ENCODE measurements around the gene DNAH5. TPM values are rescaled to one million over a fixed set of nuclear protein-coding genes. Genes with fewer than 3 reads are reported as not detected.

DNAH5 gene
- total RNA-seq, 2 experiments from 2014 or later = not detected

GRCh38 chr5:13773649-13774048, 170.8 kb downstream of the DNAH5 start:
- ChIA-PET CTCF (no interaction called here), POLR2A (no interaction called here)
- no peak overlapping the region for H3K27ac Mint-ChIP-seq
- Histone ChIP-seq H3K27ac (ENCODE audit: low read depth in 1 of 2, low read length in 2 of 2) (no peak overlapping the region), H3K4me1 (ENCODE audit: insufficient read depth, low read length) (no peaks in the 10 kb centered on the region), H3K36me3 (ENCODE audit: insufficient read depth, low read length) (no peaks in the 10 kb centered on the region), H3K9me3 (ENCODE audit: control insufficient read depth in 1 of 2, insufficient read depth in 1 of 2, low read length in 2 of 2) (peaks cover 0 to 5% of the 10 kb centered on the region in 2 experiments), H3K4me3 (ENCODE audit: low read length) (no peak overlapping the region), H3K27me3 (ENCODE audit: control insufficient read depth in 1 of 2, insufficient read depth in 2 of 2, low read length in 2 of 2) (no peaks in the 10 kb centered on the region)
- no peak for ATAC-seq (ENCODE audit: poor library complexity)
- TF ChIP-seq, protein P1, sequence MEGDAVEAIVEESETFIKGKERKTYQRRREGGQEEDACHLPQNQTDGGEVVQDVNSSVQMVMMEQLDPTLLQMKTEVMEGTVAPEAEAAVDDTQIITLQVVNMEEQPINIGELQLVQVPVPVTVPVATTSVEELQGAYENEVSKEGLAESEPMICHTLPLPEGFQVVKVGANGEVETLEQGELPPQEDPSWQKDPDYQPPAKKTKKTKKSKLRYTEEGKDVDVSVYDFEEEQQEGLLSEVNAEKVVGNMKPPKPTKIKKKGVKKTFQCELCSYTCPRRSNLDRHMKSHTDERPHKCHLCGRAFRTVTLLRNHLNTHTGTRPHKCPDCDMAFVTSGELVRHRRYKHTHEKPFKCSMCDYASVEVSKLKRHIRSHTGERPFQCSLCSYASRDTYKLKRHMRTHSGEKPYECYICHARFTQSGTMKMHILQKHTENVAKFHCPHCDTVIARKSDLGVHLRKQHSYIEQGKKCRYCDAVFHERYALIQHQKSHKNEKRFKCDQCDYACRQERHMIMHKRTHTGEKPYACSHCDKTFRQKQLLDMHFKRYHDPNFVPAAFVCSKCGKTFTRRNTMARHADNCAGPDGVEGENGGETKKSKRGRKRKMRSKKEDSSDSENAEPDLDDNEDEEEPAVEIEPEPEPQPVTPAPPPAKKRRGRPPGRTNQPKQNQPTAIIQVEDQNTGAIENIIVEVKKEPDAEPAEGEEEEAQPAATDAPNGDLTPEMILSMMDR (IDR thresholded peaks at IDR 0.05) = no peak
- peaks cover 18% of the 10 kb centered on the region for H3K9me3 Mint-ChIP-seq
- intact Hi-C loops (cut with DNase I, micrococcal nuclease) = no loop called here
- H3K27me3 Mint-ChIP-seq = no peaks in the 10 kb centered on the region
- no peak for DNase-seq
- H3K4me1 Mint-ChIP-seq (ENCODE audit: low read depth) = no peaks in the 10 kb centered on the region
- H3K36me3 Mint-ChIP-seq (ENCODE audit: low read depth) = no peaks in the 10 kb centered on the region
- H3K4me3 Mint-ChIP-seq = no peak overlapping the region

- ChIA-PET POLR2A (no interaction called here), CTCF (no interaction called here)
- H3K27me3 Mint-ChIP-seq = no peaks in the 10 kb centered on the region
- H3K9me3 ChIP-seq (ENCODE audit: control insufficient read depth in 1 of 2, insufficient read depth in 1 of 2, low read length in 2 of 2) = peaks cover 0 to 5% of the 10 kb centered on the region in 2 experiments
- H3K4me1 Mint-ChIP-seq (ENCODE audit: low read depth) = no peaks in the 10 kb centered on the region
- no peaks in the 10 kb centered on the region for H3K27me3 ChIP-seq (ENCODE audit: control insufficient read depth in 1 of 2, insufficient read depth in 2 of 2, low read length in 2 of 2)
- H3K27ac Mint-ChIP-seq = no peak overlapping the region
- H3K4me1 ChIP-seq (ENCODE audit: insufficient read depth, low read length) = no peaks in the 10 kb centered on the region
- no peaks in the 10 kb centered on the region for H3K36me3 ChIP-seq (ENCODE audit: insufficient read depth, low read length)
- TF ChIP-seq, protein P1 (IDR thresholded peaks at IDR 0.05) = no peak
- no peak overlapping the region for H3K27ac ChIP-seq (ENCODE audit: low read depth in 1 of 2, low read length in 2 of 2)
- H3K9me3 Mint-ChIP-seq = peaks cover 20% of the 10 kb centered on the region
- no peak overlapping the region for H3K4me3 ChIP-seq (ENCODE audit: low read length)
- no peaks in the 10 kb centered on the region for H3K36me3 Mint-ChIP-seq (ENCODE audit: low read depth)
- DNase-seq (no peak), ATAC-seq (ENCODE audit: poor library complexity) (no peak)
- intact Hi-C loops (cut with DNase I, micrococcal nuclease) = no loop called here
- no peak overlapping the region for H3K4me3 Mint-ChIP-seq
Measured at GRCh38 chr5:13771011-13771571, 173.4 kb downstream of the DNAH5 start.

DNA sequence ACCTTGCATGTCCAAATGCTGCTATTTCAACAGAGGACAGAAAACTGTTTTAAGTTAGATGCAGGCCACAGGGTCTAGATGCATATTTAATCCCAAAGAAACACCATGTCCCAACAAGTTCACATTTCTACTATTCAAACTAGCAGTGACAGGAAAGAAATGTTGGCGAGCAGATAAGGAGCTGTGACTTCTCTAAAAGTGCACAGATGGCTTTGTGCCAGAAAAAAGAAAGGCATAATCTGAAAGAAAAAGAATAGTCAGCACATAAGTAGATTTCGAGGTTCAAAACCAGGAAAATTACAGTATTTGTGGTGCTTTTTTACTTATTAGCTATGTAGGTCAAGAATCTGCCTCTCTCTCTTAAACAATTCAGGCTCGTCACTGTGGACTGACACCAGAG, 178.3 kb downstream of the DNAH5 start:
- TF ChIP-seq, protein P1 (IDR thresholded peaks at IDR 0.05) = no peak
- ChIA-PET POLR2A (no interaction called here), CTCF (no interaction called here)
- no peaks in the 10 kb centered on the region for H3K4me1 Mint-ChIP-seq (ENCODE audit: low read depth)
- no peaks in the 10 kb centered on the region for H3K27me3 ChIP-seq (ENCODE audit: control insufficient read depth in 1 of 2, insufficient read depth in 2 of 2, low read length in 2 of 2)
- no peak overlapping the region for H3K4me3 ChIP-seq (ENCODE audit: low read length)
- ATAC-seq (ENCODE audit: poor library complexity) (no peak), DNase-seq (no peak)
- H3K4me1 ChIP-seq (ENCODE audit: insufficient read depth, low read length) = no peaks in the 10 kb centered on the region
- no peaks in the 10 kb centered on the region for H3K27me3 Mint-ChIP-seq
- H3K36me3 ChIP-seq (ENCODE audit: insufficient read depth, low read length) = no peaks in the 10 kb centered on the region
- H3K27ac Mint-ChIP-seq = no peak overlapping the region
- H3K9me3 Mint-ChIP-seq = peaks cover 13% of the 10 kb centered on the region
- intact Hi-C loops (cut with DNase I, micrococcal nuclease) = no loop called here
- H3K27ac ChIP-seq (ENCODE audit: low read depth in 1 of 2, low read length in 2 of 2) = no peak overlapping the region
- H3K4me3 Mint-ChIP-seq = no peak overlapping the region
- no peaks in the 10 kb centered on the region for H3K36me3 Mint-ChIP-seq (ENCODE audit: low read depth)
- H3K9me3 ChIP-seq (ENCODE audit: control insufficient read depth in 1 of 2, insufficient read depth in 1 of 2, low read length in 2 of 2) = peaks cover 5 to 7% of the 10 kb centered on the region in 2 experiments
